ENCODE data around the gene ARPIN. TPM values are rescaled to one million over a fixed set of nuclear protein-coding genes. Genes with fewer than 3 reads are reported as not detected.

ARPIN gene
- total and polyA plus RNA-seq, 2 experiments from 2014 or later, result 10.5 to 26.6 TPM

DNA sequence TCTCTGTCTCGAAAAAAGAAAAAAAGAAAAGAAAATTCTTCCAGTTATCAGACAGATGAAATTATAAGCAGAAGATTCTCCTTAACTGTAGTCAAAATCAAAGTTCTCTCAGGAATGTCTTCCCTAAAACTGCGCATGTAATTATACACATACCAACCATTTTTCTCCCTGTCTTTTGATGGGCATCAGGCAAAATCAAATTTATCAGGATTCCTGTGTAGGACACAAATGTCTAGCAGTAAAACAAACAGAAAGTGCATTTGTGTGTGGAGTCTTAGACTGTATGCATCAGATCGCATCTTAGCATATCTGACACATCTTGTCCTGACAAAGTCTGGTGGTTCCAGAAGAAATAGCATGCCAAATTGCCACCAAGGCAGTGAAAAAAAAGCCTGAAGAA is 3.9 kb upstream of the ARPIN start:
- Histone ChIP-seq H3K27me3 (no peaks in the 10 kb centered on the region), H3K27ac (no peak overlapping the region), H3K9me3 (ENCODE audit: low read depth) (no peaks in the 10 kb centered on the region), H3K4me1 (ENCODE audit: low read depth) (no peaks in the 10 kb centered on the region), H3K36me3 (no peaks in the 10 kb centered on the region), H3K4me3 (no peak overlapping the region)
- DNase-seq (ENCODE audit: low read depth in 1 of 2, low spot score in 1 of 2), result no peak
- TF ChIP-seq, protein P1, sequence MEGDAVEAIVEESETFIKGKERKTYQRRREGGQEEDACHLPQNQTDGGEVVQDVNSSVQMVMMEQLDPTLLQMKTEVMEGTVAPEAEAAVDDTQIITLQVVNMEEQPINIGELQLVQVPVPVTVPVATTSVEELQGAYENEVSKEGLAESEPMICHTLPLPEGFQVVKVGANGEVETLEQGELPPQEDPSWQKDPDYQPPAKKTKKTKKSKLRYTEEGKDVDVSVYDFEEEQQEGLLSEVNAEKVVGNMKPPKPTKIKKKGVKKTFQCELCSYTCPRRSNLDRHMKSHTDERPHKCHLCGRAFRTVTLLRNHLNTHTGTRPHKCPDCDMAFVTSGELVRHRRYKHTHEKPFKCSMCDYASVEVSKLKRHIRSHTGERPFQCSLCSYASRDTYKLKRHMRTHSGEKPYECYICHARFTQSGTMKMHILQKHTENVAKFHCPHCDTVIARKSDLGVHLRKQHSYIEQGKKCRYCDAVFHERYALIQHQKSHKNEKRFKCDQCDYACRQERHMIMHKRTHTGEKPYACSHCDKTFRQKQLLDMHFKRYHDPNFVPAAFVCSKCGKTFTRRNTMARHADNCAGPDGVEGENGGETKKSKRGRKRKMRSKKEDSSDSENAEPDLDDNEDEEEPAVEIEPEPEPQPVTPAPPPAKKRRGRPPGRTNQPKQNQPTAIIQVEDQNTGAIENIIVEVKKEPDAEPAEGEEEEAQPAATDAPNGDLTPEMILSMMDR (IDR thresholded peaks at IDR 0.05; ENCODE audit: low read depth, low read length), result no peak

DNA sequence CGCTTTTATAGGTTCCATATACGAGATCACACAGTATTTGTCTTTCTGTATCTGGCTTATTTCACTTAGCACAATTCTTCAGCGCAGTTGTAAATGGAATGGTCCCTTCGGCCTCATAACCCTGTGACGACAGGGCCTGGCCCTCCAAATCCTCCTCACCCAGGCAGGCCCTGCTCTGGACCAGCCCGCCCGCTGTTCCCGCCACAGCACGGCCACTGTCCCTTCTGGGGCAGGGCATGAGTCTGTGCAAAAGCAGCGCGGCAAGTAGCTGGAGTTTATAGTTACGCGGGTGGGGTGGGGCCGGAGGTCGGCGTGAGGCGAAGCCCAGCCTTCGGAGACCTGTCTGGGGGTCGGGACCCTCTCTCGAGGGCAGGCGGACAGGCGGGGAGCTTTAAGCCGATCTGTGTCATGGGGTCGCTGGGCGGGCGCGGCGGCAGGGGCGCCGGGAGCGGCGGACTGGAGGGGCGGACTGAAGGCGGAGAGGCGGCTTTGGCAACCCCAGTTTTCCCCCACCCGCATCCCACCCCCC is 543 bp downstream of the ARPIN start:
- TF ChIP-seq, protein P1 (IDR thresholded peaks at IDR 0.05; ENCODE audit: low read depth, low read length), result no peak
- H3K27ac ChIP-seq, result no peak overlapping the region
- no peaks in the 10 kb centered on the region for H3K27me3 ChIP-seq

DNA sequence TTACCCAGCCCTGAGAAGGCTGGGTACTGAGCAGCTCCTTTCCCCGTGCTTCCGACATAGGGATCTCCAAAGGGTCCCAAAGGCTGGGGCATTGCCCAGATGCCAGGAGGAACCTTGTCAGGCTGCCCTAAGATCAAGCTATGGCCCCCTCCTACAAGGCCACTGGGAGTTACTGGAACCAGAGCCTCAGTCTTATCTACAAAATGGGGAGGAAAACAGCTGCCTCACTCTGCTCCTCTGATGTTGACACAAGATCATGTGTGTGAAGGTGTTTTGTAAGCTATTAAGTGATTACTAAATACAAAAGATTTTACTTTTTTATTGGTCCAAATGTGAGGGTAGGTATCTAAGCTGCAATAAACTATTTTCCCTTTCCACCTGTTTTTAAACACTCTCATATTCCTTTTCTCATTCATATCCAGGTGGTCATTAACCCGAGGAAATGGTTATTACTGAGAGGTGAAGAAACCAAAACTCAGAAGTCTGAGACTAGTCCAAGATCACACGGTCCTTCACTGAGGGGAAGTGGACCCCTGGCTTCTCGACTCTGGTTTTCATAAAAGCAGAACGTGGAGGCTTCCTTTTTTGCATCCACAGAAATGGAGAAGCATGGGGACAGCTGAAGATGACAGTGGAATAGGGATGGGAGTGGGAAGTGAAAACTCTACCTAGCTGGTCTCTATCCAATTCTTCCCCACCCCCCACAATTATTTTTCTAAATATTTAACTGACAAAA is 1.7 kb downstream of the ARPIN start:
- H3K27me3 ChIP-seq, result no peaks in the 10 kb centered on the region
- H3K4me1 ChIP-seq (ENCODE audit: low read depth), result peaks cover 2% of the 10 kb centered on the region
- no peaks in the 10 kb centered on the region for H3K36me3 ChIP-seq
- TF ChIP-seq, protein P1 (IDR thresholded peaks at IDR 0.05; ENCODE audit: low read depth, low read length), result no peak
- no peak overlapping the region for H3K27ac ChIP-seq
- H3K9me3 ChIP-seq (ENCODE audit: low read depth), result no peaks in the 10 kb centered on the region
- no peak overlapping the region for H3K4me3 ChIP-seq
- no peak for DNase-seq (ENCODE audit: low read depth in 1 of 2, low spot score in 1 of 2)

More for the DNA sequence above, 543 bp downstream of the ARPIN start:
- H3K4me1 ChIP-seq (ENCODE audit: low read depth), result no peaks in the 10 kb centered on the region
- H3K4me3 ChIP-seq, result peak overlapping the region; percentile 47
- peak; percentile 13 to 43 for DNase-seq (ENCODE audit: low read depth in 1 of 2, low spot score in 1 of 2)
- H3K36me3 ChIP-seq, result no peaks in the 10 kb centered on the region
- no peaks in the 10 kb centered on the region for H3K9me3 ChIP-seq (ENCODE audit: low read depth)

DNA sequence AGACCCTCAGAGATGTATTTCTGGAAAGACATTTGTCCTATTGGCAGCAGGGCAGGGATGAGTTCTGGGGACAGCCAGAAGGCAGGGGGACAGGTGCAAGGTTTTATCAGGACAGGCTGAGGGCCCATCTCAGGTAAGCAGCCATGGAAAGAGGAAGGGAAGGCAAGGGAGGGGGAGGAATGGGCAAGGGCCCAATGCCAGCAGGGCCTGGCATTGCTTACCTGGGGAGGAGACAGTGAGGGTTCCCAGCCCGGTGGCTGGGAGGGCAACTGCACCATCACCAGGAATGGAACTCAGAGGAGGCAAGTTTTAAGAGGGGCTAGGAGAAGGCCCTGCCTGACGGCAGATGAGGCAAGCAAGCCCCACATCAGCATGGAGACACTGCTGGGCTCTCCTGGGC is 3.1 kb downstream of the ARPIN start:
- peaks cover 3% of the 10 kb centered on the region for H3K4me1 ChIP-seq (ENCODE audit: low read depth)
- no peak overlapping the region for H3K27ac ChIP-seq
- H3K36me3 ChIP-seq, result no peaks in the 10 kb centered on the region
- no peak for DNase-seq (ENCODE audit: low read depth in 1 of 2, low spot score in 1 of 2)
- no peak overlapping the region for H3K4me3 ChIP-seq
- TF ChIP-seq, protein P1 (IDR thresholded peaks at IDR 0.05; ENCODE audit: low read depth, low read length), result no peak
- H3K9me3 ChIP-seq (ENCODE audit: low read depth), result no peaks in the 10 kb centered on the region
- H3K27me3 ChIP-seq, result no peaks in the 10 kb centered on the region

DNA sequence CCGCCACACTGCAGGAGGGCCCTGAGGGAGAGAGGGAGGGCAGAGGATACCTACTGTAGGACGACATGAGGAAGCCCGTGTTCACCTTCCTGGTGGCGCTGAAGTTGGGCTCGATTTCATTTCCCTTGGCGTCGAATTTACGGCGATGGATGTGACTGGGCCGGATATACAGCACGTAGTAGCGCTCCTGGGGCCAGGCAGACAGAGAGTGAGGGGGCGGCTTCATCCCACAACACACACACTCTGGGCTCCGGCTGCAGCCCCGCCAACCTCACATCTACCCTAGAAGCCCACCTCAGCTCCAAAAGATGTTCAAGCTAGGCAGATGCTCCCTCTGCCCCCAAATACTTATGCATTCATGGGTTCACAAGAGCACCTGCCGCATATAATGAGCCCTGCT is 4.5 kb downstream of the ARPIN start:
- no peak for DNase-seq (ENCODE audit: low read depth in 1 of 2, low spot score in 1 of 2)
- H3K27me3 ChIP-seq, result no peaks in the 10 kb centered on the region
- TF ChIP-seq, protein P1 (IDR thresholded peaks at IDR 0.05; ENCODE audit: low read depth, low read length), result no peak
- no peak overlapping the region for H3K4me3 ChIP-seq
- H3K36me3 ChIP-seq, result peaks cover 2% of the 10 kb centered on the region
- no peaks in the 10 kb centered on the region for H3K9me3 ChIP-seq (ENCODE audit: low read depth)
- H3K4me1 ChIP-seq (ENCODE audit: low read depth), result peaks cover 3% of the 10 kb centered on the region
- no peak overlapping the region for H3K27ac ChIP-seq

All from cardiac muscle cell (in vitro differentiated cells and primary cell).